Gastrocnemius medialis (tissue), 4 donors: ENCODE data around the gene ZNF483. TPM values are rescaled to one million over a fixed set of nuclear protein-coding genes. Genes with fewer than 3 reads are reported as not detected.

Experiments used
- ATAC-seq, 2 donors: fragments of 150-250 bp; one replicate each; pipeline ENCODE4 v1.9.1; 2016
- DNase-seq, 2 donors: peaks; one replicate each; pipeline ENCODE4 v3.0.0-alpha.2; 2019
- H3K27ac ChIP-seq, 4 donors: fragments of 200-600 bp; sonication (generic); 1 replicate in 1 of 4; 2 replicates in 3 of 4; pipeline ENCODE4 v1.5.1; 2016 to 2018; ENCODE audit warnings: mild to moderate bottlenecking in 2 of 4, moderate library complexity in 1 of 4
- H3K27me3 ChIP-seq, 3 donors: fragments of 200-600 bp; sonication (generic) in 2 of 3; 1 replicate in 1 of 3; 2 replicates in 2 of 3; pipeline versions ENCODE4 v1.5.1 to v1.6.0; 2016 to 2019; ENCODE audit warnings: mild to moderate bottlenecking in 1 of 3, moderate library complexity in 1 of 3
- H3K36me3 ChIP-seq, 2 donors: fragments of 200-600 bp; sonication (generic) in 1 of 2; one replicate each; pipeline ENCODE4 v1.5.1; 2017 to 2018
- H3K4me1 ChIP-seq, 2 donors: fragments of 200-600 bp; sonication (generic) in 1 of 2; one replicate each; pipeline ENCODE4 v1.5.1; 2016 to 2017; ENCODE audit warnings: mild to moderate bottlenecking in 2 of 2
- H3K4me3 ChIP-seq, 4 donors: fragments of 200-600 bp; sonication (generic) in 3 of 4; 1 replicate in 1 of 4; 2 replicates in 3 of 4; pipeline ENCODE4 v1.5.1; 2016 to 2019; ENCODE audit warnings: mild to moderate bottlenecking in 2 of 4
- H3K9me3 ChIP-seq, 3 donors: fragments of 200-600 bp; sonication (generic) in 2 of 3; 1 replicate in 1 of 3; 2 replicates in 2 of 3; pipeline ENCODE4 v1.5.1; 2016 to 2019
- CTCF ChIP-seq, 5 experiments: fragments of 450-650 bp in 3 of 5; fragments of 200-600 bp in 2 of 5; sonication (generic) in 2 of 5; IDR thresholded peaks in 4 of 5; conservative IDR thresholded peaks in 1 of 5; 1 replicate in 4 of 5; 2 replicates in 1 of 5; pipeline ENCODE4 v1.5.1; 2016 to 2019; ENCODE audit warnings: antibody characterized with exemption in 5 of 5, mild to moderate bottlenecking in 3 of 5, moderate library complexity in 3 of 5
- POLR2A ChIP-seq, 2 donors: fragments of 450-650 bp; IDR thresholded peaks; one replicate each; pipeline ENCODE4 v1.6.1; 2017; ENCODE audit warnings: antibody characterized with exemption in 2 of 2, mild to moderate bottlenecking in 2 of 2, moderate library complexity in 2 of 2
- in situ Hi-C, 4 donors: fragments of 200-750 bp; cut with MboI; loops; one replicate each; pipeline versions ENCODE4 v1.15.0 to v1.8.0; 2017; ENCODE audit warnings: low sequenced_read_pairs in 4 of 4
- intact Hi-C: fragments of 100-400 bp; cut with DNase I; formaldehyde crosslinking; loops from one replicate; pipeline ENCODE4 v1.15.1; 2023; ENCODE audit warnings: low total_unique reads
- total RNA-seq, 4 donors: library from RNA; depleted of rRNA; stranded (reverse); fragments of >200 nt; gene quantifications; one replicate each; pipeline versions ENCODE4 v1.1.0 to v1.2.3, GENCODE V29; 2016

The ZNF483 gene
- total RNA-seq, 4 donors from 2014 or later, result 0.12 to 0.82 (median 0.21) TPM

DNA sequence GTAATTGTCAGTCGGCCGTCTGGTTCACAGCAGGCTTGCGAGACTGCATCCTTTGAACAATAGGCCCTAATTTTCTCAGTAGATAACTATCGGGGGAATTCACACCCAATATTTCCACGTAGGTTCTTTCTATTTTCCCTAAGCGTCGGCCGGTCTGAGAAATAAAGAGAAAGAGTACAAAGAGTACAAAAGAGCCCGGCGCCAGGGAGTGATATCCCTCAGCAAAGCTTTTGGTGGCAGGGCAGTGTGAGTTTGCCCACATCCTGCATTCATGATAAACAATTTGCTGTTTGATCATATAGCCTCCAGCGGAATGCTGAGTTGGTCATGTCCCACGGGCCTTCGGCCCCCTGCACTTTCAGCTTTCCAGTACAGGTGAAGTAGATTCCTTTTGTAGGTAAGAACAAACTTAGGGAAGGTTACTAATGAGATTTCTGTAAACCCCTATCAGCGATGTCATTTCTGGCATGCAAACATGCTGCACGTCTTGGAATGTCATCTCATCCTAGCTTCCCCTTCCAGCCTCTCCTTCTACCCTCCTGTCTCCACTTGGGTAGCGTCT lies 79.2 kb downstream of the ZNF483 start:
- H3K27me3 ChIP-seq, result no peaks in the 10 kb centered on the region
- no peaks in the 10 kb centered on the region for H3K36me3 ChIP-seq
- ATAC-seq (no peak), DNase-seq (no peak)
- no peak overlapping the region for H3K27ac ChIP-seq
- in situ Hi-C loops (no loop called here), intact Hi-C loops (no loop called here)
- H3K4me1 ChIP-seq, result no peaks in the 10 kb centered on the region
- H3K9me3 ChIP-seq, result no peaks in the 10 kb centered on the region
- H3K4me3 ChIP-seq, result no peak overlapping the region
- TF ChIP-seq POLR2A (IDR thresholded peaks at IDR 0.05) (no peak), CTCF (IDR thresholded peaks at IDR 0.05 in 4 of 5, conservative IDR thresholded peaks at IDR 0.05 in 1 of 5) (no peak)

DNA sequence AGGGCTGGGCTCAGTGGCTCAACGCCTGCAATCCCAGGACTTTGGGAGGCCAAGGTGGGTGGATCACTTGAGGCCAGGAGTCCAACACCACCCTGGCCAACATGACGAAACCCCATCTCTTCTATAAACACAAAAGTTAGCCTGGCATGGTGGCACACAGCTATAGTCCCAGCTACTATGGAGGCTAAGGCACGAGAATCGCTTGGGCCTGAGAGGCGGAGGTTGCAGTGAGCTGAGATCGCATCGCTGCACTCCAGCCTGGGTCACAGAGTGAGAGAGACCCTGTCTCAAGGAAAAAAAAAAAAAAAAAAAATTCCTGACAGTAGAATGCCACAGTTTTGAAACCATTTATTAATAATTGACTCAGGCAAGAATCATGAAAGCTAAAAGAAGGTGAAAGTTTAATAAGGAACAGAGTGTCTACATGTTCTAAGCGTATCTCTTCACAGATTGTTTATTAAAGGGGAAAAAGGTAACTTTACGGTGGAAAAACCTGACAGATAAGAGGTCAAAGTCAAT lies 80.1 kb downstream of the ZNF483 start:
- no peak for TF ChIP-seq POLR2A (IDR thresholded peaks at IDR 0.05)
- TF ChIP-seq CTCF (IDR thresholded peaks at IDR 0.05 in 4 of 5, conservative IDR thresholded peaks at IDR 0.05 in 1 of 5), result no peak
- H3K36me3 ChIP-seq, result no peaks in the 10 kb centered on the region
- ATAC-seq (no peak), DNase-seq (no peak)
- no peak overlapping the region for H3K27ac ChIP-seq
- no peaks in the 10 kb centered on the region for H3K9me3 ChIP-seq
- in situ Hi-C loops (no loop called here), intact Hi-C loops (no loop called here)
- no peaks in the 10 kb centered on the region for H3K27me3 ChIP-seq
- H3K4me1 ChIP-seq, result no peaks in the 10 kb centered on the region
- H3K4me3 ChIP-seq, result no peak overlapping the region

- H3K27ac ChIP-seq, result no peak overlapping the region
- no peaks in the 10 kb centered on the region for H3K9me3 ChIP-seq
- no peak for TF ChIP-seq POLR2A (IDR thresholded peaks at IDR 0.05)
- TF ChIP-seq CTCF (IDR thresholded peaks at IDR 0.05 in 4 of 5, conservative IDR thresholded peaks at IDR 0.05 in 1 of 5), result no peak
- in situ Hi-C loops, result no loop called here
- DNase-seq (no peak), ATAC-seq (no peak)
- no peaks in the 10 kb centered on the region for H3K27me3 ChIP-seq
- no peak overlapping the region for H3K4me3 ChIP-seq
- H3K36me3 ChIP-seq, result no peaks in the 10 kb centered on the region
- intact Hi-C loops, result no loop called here
- H3K4me1 ChIP-seq, result no peaks in the 10 kb centered on the region
Observed at GRCh38 chr9:111610149-111610548, 85.2 kb downstream of the ZNF483 start.

GRCh38 chr9:111610845-111611244 lies 85.9 kb downstream of the ZNF483 start:
- Histone ChIP-seq H3K36me3 (no peaks in the 10 kb centered on the region), H3K4me3 (no peak overlapping the region), H3K27ac (no peak overlapping the region), H3K27me3 (no peaks in the 10 kb centered on the region), H3K9me3 (no peaks in the 10 kb centered on the region), H3K4me1 (no peaks in the 10 kb centered on the region)
- in situ Hi-C loops (no loop called here), intact Hi-C loops (no loop called here)
- no peak for DNase-seq
- TF ChIP-seq CTCF (IDR thresholded peaks at IDR 0.05 in 4 of 5, conservative IDR thresholded peaks at IDR 0.05 in 1 of 5) (no peak), POLR2A (IDR thresholded peaks at IDR 0.05) (no peak)
- no peak for ATAC-seq
